NOMO-1 treated with DMSO at 0.1 percent for 48 hours (cell line): ENCODE measurements around the gene RASL12.

Source experiments
- DNase-seq: peaks from one replicate; lab custom pipeline; 2025; ENCODE audit not compliant: unreplicated experiment; lab: John Stamatoyannopoulos, UW

The RASL12 gene

GRCh38 chr15:65092911-65093792 lies 25.4 kb upstream of the RASL12 start:
- DNase-seq, result no peak

- DNase-seq, result no peak
Observed at GRCh38 chr15:65091946-65092770, 24.4 kb upstream of the RASL12 start.

- DNase-seq, result no peak
Observed at GRCh38 chr15:65089206-65089824, 21.5 kb upstream of the RASL12 start.

- DNase-seq, result no peak
Observed at GRCh38 chr15:65088643-65089021, 20.8 kb upstream of the RASL12 start.

- DNase-seq, result no peak
Observed at GRCh38 chr15:65087873-65088642, 20.3 kb upstream of the RASL12 start.

GRCh38 chr15:65087411-65087810 lies 19.6 kb upstream of the RASL12 start:
- no peak for DNase-seq

GRCh38 chr15:65086680-65087111 lies 18.9 kb upstream of the RASL12 start:
- no peak for DNase-seq

- peak; percentile 9 for DNase-seq
Observed at GRCh38 chr15:65085990-65086679, 18.3 kb upstream of the RASL12 start.

- DNase-seq, result no peak
Observed at GRCh38 chr15:65085207-65085753, 17.5 kb upstream of the RASL12 start.

- DNase-seq, result no peak
Observed at GRCh38 chr15:65084500-65085206, 16.9 kb upstream of the RASL12 start.

- DNase-seq, result no peak
Observed at GRCh38 chr15:65083262-65083701, 15.5 kb upstream of the RASL12 start.

- no peak for DNase-seq
Observed at GRCh38 chr15:65082303-65082953, 14.6 kb upstream of the RASL12 start.

GRCh38 chr15:65081758-65082157 lies 14.0 kb upstream of the RASL12 start:
- DNase-seq, result no peak

GRCh38 chr15:65081270-65081669 lies 13.5 kb upstream of the RASL12 start:
- no peak for DNase-seq

- DNase-seq, result no peak
Observed at GRCh38 chr15:65079580-65079979, 11.8 kb upstream of the RASL12 start.

- DNase-seq, result peak; percentile 25
Observed at GRCh38 chr15:65077981-65078352, 10.2 kb upstream of the RASL12 start.

GRCh38 chr15:65077291-65077980 lies 9.6 kb upstream of the RASL12 start:
- DNase-seq, result no peak
